Fibroblast of skin of back (primary cell): ENCODE results near the gene VRTN.
"Not testable (repeated sequence)": the region's sequence is repeated elsewhere in the genome, so short reads cannot be mapped to it uniquely, and the experiment has no call there.

ENCODE experiments used
- DNase-seq: peaks from one replicate; pipeline ENCODE4 v3.0.0-alpha.2; 2013

The VRTN gene

GRCh38 chr14:74348735-74349463, 628 bp downstream of the VRTN start:
- DNase-seq = no peak

DNA sequence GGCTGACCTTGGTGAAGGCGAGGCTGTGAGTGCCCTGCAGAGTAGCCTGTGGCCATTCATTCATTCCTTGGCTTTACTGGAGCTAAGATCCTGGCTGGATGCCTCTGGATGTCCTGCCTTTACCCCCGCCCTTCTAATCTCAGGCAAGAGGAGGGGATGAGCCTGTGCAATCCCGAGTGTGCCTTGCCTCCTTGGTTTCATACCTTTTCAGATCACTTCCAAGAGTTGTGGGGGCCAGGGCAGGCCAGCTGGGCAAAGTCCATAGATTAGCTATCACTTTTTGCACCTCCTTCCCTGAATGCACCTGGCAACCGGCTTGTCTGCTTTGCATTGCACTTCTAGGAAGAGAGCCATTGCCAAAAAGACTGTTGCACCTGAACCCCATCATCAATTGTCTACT, 1.5 kb downstream of the VRTN start:
- DNase-seq = no peak

- no peak for DNase-seq
Measured at GRCh38 chr14:74350211-74350927, 2.1 kb downstream of the VRTN start.

DNA sequence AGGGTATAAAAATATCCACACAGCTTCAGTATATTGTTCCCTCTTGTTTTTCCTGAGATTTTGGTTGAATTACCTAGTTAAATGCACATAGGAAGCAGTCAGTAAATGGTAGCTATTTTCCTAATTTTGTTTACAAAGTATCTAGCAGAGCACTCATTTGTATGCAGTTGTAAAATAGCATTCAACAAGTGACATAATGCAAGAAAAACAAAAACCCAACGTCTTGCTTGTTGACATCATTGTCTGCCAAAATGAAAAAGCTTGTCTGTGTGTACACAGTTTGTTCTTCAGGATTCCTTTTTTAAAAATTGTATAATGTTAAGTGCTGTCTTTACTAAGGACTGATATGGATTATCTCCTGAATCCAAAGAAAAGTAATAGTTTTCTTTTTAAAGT, 2.7 kb downstream of the VRTN start:
- no peak for DNase-seq

- DNase-seq = no peak
Measured at GRCh38 chr14:74356892-74357575, 8.8 kb downstream of the VRTN start.

DNA sequence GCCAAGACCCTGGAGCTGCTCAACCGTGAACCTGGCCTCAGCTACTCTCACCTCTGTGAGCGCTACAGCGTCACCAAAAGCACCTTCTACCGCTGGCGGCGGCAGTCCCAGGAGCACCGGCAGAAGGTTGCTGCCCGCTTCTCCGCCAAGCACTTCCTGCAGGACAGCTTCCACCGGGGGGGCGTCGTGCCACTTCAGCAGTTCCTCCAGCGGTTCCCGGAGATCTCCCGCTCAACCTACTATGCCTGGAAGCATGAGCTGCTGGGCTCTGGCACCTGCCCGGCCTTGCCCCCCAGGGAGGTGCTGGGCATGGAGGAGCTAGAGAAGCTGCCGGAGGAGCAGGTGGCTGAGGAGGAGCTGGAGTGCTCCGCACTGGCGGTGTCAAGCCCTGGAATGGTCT, 9.3 kb downstream of the VRTN start:
- no peak for DNase-seq

DNA sequence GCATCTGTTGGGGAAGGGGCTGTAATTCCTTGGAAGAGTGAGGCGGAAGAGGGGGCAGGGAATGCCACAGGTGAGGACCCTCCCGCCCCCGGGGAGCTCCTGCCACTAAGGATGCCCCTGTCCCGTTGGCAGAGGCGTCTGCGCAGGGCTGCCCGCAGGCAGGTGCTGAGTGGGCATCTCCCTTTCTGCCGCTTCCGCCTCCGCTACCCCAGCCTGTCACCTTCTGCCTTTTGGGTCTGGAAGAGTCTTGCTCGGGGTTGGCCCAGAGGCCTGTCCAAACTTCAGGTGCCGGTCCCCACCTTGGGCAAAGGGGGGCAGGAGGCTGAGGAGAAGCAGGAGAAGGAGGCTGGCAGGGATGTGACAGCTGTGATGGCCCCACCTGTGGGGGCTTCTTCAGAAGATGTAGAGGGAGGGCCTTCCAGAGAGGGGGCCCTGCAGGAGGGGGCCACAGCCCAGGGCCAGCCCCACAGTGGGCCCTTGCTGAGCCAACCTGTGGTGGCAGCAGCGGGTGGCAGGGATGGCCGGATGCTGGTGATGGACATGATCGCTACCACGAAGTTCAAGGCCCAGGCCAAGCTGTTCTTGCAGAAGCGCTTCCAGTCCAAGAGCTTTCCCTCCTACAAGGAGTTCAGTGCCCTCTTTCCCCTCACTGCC, 10.0 kb downstream of the VRTN start:
- DNase-seq = no peak

- DNase-seq = no peak
Measured at GRCh38 chr14:74360163-74360562, 11.9 kb downstream of the VRTN start.

- DNase-seq = peak; percentile 72
Measured at GRCh38 chr14:74362361-74362915, 14.2 kb downstream of the VRTN start.

GRCh38 chr14:74364271-74364880, 16.1 kb downstream of the VRTN start:
- DNase-seq = no peak

DNA sequence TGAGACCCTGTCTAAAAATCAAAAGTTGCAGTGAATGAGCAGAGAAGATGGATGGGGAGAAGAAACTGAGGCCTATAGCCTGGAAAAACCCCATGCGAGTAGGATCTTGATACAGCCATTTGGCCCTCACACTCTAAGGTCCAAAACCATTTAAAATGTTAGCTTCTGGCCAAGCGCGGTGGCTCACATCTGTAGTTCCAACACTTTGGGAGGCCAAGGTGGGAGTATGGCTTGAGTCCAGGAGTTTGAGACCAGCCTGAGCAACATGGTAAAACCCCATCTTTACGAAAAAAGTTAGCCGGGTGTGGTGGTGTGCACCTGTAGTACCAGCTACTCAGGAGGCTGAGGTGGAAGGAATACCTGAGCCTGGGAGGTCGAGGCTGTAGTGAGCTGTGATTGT, 19.8 kb downstream of the VRTN start:
- DNase-seq = no peak

DNA sequence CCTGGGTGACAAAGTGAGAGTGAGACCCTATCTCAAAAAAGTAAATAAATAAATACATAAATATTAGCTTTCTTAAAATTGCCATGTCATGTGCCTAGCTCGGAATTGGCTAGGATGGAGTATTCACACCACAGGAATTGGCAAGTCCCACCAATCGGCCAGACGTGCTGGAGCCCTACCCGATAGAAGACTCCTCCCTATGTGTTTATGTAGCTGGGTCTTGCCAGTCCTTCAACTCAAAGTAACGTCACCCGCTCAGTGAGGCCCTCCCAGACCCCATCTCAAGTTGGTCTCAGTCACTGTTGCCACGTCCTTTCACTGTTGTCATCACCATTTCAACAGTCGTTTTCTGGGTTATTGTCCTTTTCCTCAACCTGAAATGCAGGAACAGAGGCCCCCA, 20.2 kb downstream of the VRTN start:
- no peak for DNase-seq

DNA sequence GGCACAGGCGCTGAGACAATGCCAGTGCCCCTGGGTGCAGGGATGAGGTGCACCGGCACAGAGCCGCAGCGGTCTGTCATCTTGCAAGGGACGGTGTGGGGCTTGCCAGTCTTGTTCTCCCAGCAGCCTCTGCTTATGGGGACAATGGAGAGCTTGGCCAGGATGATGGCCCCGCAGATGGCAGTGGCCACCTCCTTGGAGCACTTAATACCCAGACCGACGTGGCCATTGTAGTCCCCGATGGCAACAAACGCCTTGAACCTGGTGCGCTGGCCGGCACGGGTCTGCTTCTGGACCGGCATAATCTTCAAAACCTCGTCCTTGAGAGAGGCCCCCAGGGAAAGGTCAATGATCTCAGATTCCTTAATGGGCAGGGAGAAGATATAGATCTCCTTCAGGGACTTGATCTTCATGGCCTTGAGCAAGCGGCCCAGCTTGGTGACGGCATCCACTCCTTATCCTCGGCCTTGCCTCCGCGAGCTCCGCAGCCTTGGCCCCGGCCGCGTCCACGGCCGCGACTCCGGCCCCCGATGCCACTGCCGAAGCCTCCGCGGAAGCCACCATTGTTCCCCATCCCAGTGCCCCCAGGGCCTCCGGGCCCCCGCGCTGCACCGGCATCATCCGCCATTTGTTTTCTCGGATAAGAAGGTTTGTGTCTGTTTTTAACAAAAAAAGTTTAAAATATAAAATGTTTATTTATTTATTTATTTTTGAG, 29.9 kb downstream of the VRTN start:
- DNase-seq = no peak

DNA sequence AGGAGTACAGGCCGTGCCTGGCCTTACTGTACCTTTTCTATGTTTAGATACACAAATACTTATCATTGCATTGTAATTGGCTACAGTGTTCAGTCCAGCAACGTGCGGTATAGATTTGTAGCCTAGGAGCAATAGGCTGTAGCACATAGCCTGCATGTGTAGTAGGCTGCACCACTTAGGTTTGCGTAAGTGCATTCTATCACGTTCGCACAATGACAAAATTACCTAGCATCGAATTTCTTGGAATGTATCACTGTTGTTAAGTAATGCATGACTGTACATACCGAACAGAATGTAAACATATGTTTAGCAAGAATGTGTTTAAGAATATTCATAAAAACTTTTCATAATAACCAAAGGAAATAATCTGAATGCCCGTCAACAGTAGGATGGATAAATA, 31.9 kb downstream of the VRTN start:
- DNase-seq = no peak

GRCh38 chr14:74380845-74381244, 32.6 kb downstream of the VRTN start:
- DNase-seq = no peak

- not testable (repeated sequence) for DNase-seq
Measured at GRCh38 chr14:74381571-74381970, 33.3 kb downstream of the VRTN start.

GRCh38 chr14:74382231-74382630, 34.0 kb downstream of the VRTN start:
- no peak for DNase-seq

DNA sequence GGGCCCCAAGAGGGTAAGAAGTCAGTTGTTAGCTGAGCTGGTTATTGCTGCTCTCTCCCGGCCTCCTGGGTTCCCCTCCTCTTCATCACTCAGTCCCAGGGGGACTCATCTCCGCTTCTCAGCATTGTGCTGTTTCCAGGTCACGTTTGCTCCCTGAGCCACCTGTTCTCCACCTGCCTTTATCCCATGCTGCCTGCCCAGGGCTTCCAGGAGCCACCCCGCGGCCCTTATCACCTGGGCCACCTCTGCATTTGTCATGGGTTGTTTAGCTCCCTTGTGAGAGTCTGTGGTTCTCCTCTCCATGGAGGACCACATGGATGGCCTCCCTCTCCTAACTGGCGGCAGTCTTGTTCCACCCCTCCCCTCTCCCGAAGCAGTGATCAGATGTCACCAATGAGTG, 41.7 kb downstream of the VRTN start:
- DNase-seq = no peak

DNA sequence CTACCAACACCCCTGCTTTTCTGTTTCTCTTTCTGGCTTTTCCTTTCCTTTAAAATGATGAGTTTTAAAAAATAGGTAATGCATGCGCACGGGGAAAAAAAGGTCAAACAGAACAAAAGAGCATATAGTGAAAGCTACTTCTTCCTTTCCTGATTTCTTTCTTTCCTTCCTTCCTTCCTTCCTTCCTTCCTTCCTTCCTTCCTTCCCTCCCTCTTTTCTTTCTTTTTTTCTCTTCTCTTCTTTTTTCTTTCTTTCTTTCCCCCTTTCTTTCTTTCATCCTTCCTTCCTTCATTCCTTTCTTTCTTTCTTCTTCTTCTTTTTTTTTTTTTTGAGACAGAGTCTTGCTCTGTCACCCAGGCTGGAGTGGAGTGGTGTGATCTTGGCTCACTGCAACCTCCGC, 42.2 kb downstream of the VRTN start:
- DNase-seq = not testable (repeated sequence)

GRCh38 chr14:74391479-74391878, 43.2 kb downstream of the VRTN start:
- DNase-seq = peak; percentile 13
